IMR-90 (cell line): ENCODE results near the gene LFNG. TPM values are rescaled to one million over a fixed set of nuclear protein-coding genes. Genes with fewer than 3 reads are reported as not detected.

Experiments used
- ATAC-seq: fragments of 200-7000 bp; cut with Tn5 transposase; 2 replicates; pipeline ENCODE4 v1.9.1; 2020; ENCODE audit warnings: low read depth, mild to moderate bottlenecking, moderate library complexity
- BruUV-seq: library from RNA; stranded (reverse); fragments of 400-500 nt; replicated peaks from 2 replicates; lab custom pipeline; 2021; lab: Mats Ljungman, UMichigan
- CTCF ChIA-PET: fragments of 300-600 bp; formaldehyde crosslinking; extraction: SDS; loops from one replicate; lab custom pipeline; 2021; ENCODE audit warnings: antibody characterized with exemption; lab: Yijun Ruan, JAX
- POLR2A ChIA-PET: fragments of 300-600 bp; sonication (Branson Sonifier 250); formaldehyde crosslinking; loops from one replicate; lab custom pipeline; 2022; ENCODE audit warnings: antibody characterized with exemption; ENCODE audit not compliant: unreplicated experiment; lab: Charles Lee
- DNase-seq: peaks from one replicate; pipeline ENCODE4 v3.0.0; 2013
- H2AFZ ChIP-seq: replicated peaks from 2 replicates; pipeline ENCODE3; 2013; ENCODE audit warnings: low read length, mild to moderate bottlenecking; ENCODE audit not compliant: poor library complexity
- H2AK5ac ChIP-seq: 2 replicates; pipeline ENCODE4 v1.6.1; 2013; ENCODE audit warnings: low read depth, low read length, inconsistent platforms
- H2AK9ac ChIP-seq: replicated peaks from 2 replicates; pipeline ENCODE3; 2013; ENCODE audit warnings: mild to moderate bottlenecking, low read depth, low read length, moderate library complexity; ENCODE audit not compliant: poor library complexity
- H2BK120ac ChIP-seq: 2 replicates; pipeline ENCODE4 v1.6.1; 2013; ENCODE audit warnings: low read depth, low read length, inconsistent platforms
- H2BK15ac ChIP-seq: 3 replicates; pipeline ENCODE4 v1.6.1; 2013; ENCODE audit warnings: low read depth, low read length, inconsistent platforms
- H2BK20ac ChIP-seq: 2 replicates; pipeline ENCODE4 v1.6.1; 2013; ENCODE audit warnings: low read depth, mild to moderate bottlenecking, inconsistent platforms, low read length, moderate library complexity
- H2BK5ac ChIP-seq: 2 replicates; pipeline ENCODE4 v1.6.1; 2013; ENCODE audit warnings: mild to moderate bottlenecking, low read depth, low read length, inconsistent platforms; ENCODE audit not compliant: poor library complexity, severe bottlenecking
- H3K14ac ChIP-seq: replicated peaks from 2 replicates; pipeline ENCODE4 v1.6.1; 2013; ENCODE audit warnings: low read depth, low read length, inconsistent platforms
- H3K18ac ChIP-seq: 2 replicates; pipeline ENCODE4 v1.6.1; 2013; ENCODE audit warnings: low read depth, low read length, control low read depth
- H3K23ac ChIP-seq: 2 replicates; pipeline ENCODE4 v1.6.1; 2013; ENCODE audit warnings: low read depth, low read length, inconsistent platforms
- H3K27ac ChIP-seq: 2 replicates; pipeline ENCODE4 v1.5.1; 2013; ENCODE audit warnings: mild to moderate bottlenecking, control low read depth, low read length; ENCODE audit not compliant: insufficient read depth
- H3K27me3 ChIP-seq: 2 replicates; pipeline ENCODE4 v1.6.1; 2013; ENCODE audit warnings: low read length; ENCODE audit not compliant: control insufficient read depth, insufficient read depth
- H3K36me3 ChIP-seq: 2 replicates; pipeline ENCODE4 v1.6.1; 2013; ENCODE audit warnings: low read length, mixed read lengths; ENCODE audit not compliant: control insufficient read depth, insufficient read depth
- H3K4ac ChIP-seq: 2 replicates; pipeline ENCODE4 v1.6.1; 2013; ENCODE audit warnings: low read depth, low read length, inconsistent platforms
- H3K4me1 ChIP-seq: 2 replicates; pipeline ENCODE4 v1.6.1; 2013; ENCODE audit warnings: low read length, mixed read lengths; ENCODE audit not compliant: control insufficient read depth, insufficient read depth
- H3K4me2 ChIP-seq: 2 replicates; pipeline ENCODE4 v1.6.1; 2013; ENCODE audit warnings: low read depth, mild to moderate bottlenecking, control low read depth, low read length, moderate library complexity
- H3K4me3 ChIP-seq: 2 replicates; pipeline ENCODE4 v1.5.1; 2013; ENCODE audit warnings: low read depth, mild to moderate bottlenecking, control low read depth, low read length, moderate library complexity; ENCODE audit not compliant: insufficient read depth
- H3K56ac ChIP-seq: 2 replicates; pipeline ENCODE4 v1.6.1; 2013; ENCODE audit warnings: low read length, inconsistent platforms; ENCODE audit not compliant: insufficient read depth; ENCODE audit errors: extremely low read depth
- H3K79me1 ChIP-seq, 2 experiments: 2 replicates each; pipeline ENCODE4 v1.6.1; 2013; ENCODE audit warnings: low read length in 2 of 2, inconsistent platforms in 1 of 2, low read depth in 1 of 2
- H3K9ac ChIP-seq: 2 replicates; pipeline ENCODE4 v1.6.1; 2013; ENCODE audit warnings: low read depth, low read length, control low read depth
- H3K9me1 ChIP-seq: 2 replicates; pipeline ENCODE4 v1.6.1; 2013; ENCODE audit warnings: low read length, inconsistent platforms; ENCODE audit not compliant: insufficient read depth
- H3K9me3 ChIP-seq: 2 replicates; pipeline ENCODE4 v1.6.1; 2013; ENCODE audit warnings: low read length; ENCODE audit not compliant: control insufficient read depth, insufficient read depth
- H4K20me1 ChIP-seq: 2 replicates; pipeline ENCODE4 v1.6.1; 2013; ENCODE audit warnings: low read length, inconsistent platforms; ENCODE audit not compliant: insufficient read depth
- H4K5ac ChIP-seq: 2 replicates; pipeline ENCODE4 v1.6.1; 2013; ENCODE audit warnings: mild to moderate bottlenecking, low read depth, low read length, control low read depth
- H4K8ac ChIP-seq, 2 experiments: 2 replicates each; pipeline ENCODE4 v1.6.1; 2013; ENCODE audit warnings: low read depth in 2 of 2, low read length in 2 of 2, control low read depth in 1 of 2, inconsistent platforms in 1 of 2
- H4K91ac ChIP-seq: 2 replicates; pipeline ENCODE4 v1.6.1; 2013; ENCODE audit warnings: low read depth, low read length, inconsistent platforms; ENCODE audit not compliant: insufficient read depth
- BHLHE40 ChIP-seq: fragments of 150-350 bp; IDR thresholded peaks from 2 replicates; pipeline ENCODE4 v1.6.1; 2016; ENCODE audit warnings: mild to moderate bottlenecking, low read depth, low read length
- CEBPB ChIP-seq: IDR thresholded peaks from 2 replicates; pipeline ENCODE4 v1.6.1; 2012; ENCODE audit warnings: low read depth, low read length, improper control_type of control experiment
- CHD1 ChIP-seq: IDR thresholded peaks from 2 replicates; pipeline ENCODE4 v1.6.1; 2012; ENCODE audit warnings: low read depth, low read length, improper control_type of control experiment
- FOS ChIP-seq: fragments of 150-350 bp; IDR thresholded peaks from 2 replicates; pipeline ENCODE4 v1.6.1; 2016; ENCODE audit warnings: low read depth, low read length
- MAFK ChIP-seq: IDR thresholded peaks from 2 replicates; pipeline ENCODE4 v1.6.1; 2012; ENCODE audit warnings: low read depth, low read length, improper control_type of control experiment
- MAZ ChIP-seq: IDR thresholded peaks from 2 replicates; pipeline ENCODE4 v1.6.1; 2012; ENCODE audit warnings: low read depth, mild to moderate bottlenecking, low read length, improper control_type of control experiment, moderate library complexity, borderline replicate concordance
- MXI1 ChIP-seq: IDR thresholded peaks from 2 replicates; pipeline ENCODE4 v1.6.1; 2012; ENCODE audit warnings: low read depth, mild to moderate bottlenecking, low read length, moderate library complexity, borderline replicate concordance
- NFE2L2 ChIP-seq: fragments of 150-350 bp; IDR thresholded peaks from 2 replicates; pipeline ENCODE4 v1.6.1; 2016; ENCODE audit warnings: low read depth, mild to moderate bottlenecking, low read length
- POLR2A ChIP-seq: IDR thresholded peaks from 2 replicates; pipeline ENCODE4 v1.6.1; 2012; ENCODE audit warnings: mild to moderate bottlenecking, low read depth, low read length
- RAD21 ChIP-seq: IDR thresholded peaks from 2 replicates; pipeline ENCODE4 v1.6.1; 2012; ENCODE audit warnings: low read length, improper control_type of control experiment
- SMC3 ChIP-seq: fragments of 150-350 bp; IDR thresholded peaks from 2 replicates; pipeline ENCODE4 v1.6.1; 2016; ENCODE audit warnings: low read depth, mild to moderate bottlenecking, antibody characterized with exemption, low read length, moderate library complexity
- WGBS, 2 experiments: methylation state at CpG; one replicate each; pipeline versions ENCODE4 v1.1.5 to v1.1.7; 2013; ENCODE audit warnings: missing lambda C conversion rate in 2 of 2; ENCODE audit not compliant: insufficient read length in 1 of 2; ENCODE audit errors: extremely low coverage in 2 of 2; 5-methylcytosine and 5-hydroxymethylcytosine counted together
- dilution Hi-C: fragments of 300-500 bp; cut with HindIII; formaldehyde crosslinking; loops from one replicate; pipeline ENCODE4 v1.14.3; 2018; ENCODE audit warnings: low sequenced_read_pairs; ENCODE audit not compliant: unreplicated experiment
- in situ Hi-C: fragments of 300-500 bp; cut with MboI; formaldehyde crosslinking; loops from 3 replicates; pipeline ENCODE4 v1.14.3; 2019; ENCODE audit warnings: low sequenced_read_pairs, inconsistent platforms, mixed read lengths
- intact Hi-C: fragments of 100-400 bp; cut with micrococcal nuclease; formaldehyde crosslinking; loops from 2 replicates; pipeline ENCODE4 v1.10.0; 2022
- polyA plus RNA-seq, 3 experiments: library from polyadenylated mRNA; depleted of rRNA; stranded (reverse); fragments of >200 nt; gene quantifications; 2 replicates each; pipeline ENCODE4 v1.2.3, GENCODE V29; 2012; ENCODE audit warnings: low replicate concordance in 1 of 3
- total RNA-seq: library from RNA; depleted of rRNA; stranded (reverse); fragments of >200 nt; gene quantifications from 2 replicates; pipeline ENCODE4 v1.2.3, GENCODE V29; 2012
- TF ChIP-seq, protein P1 (sequence below): conservative IDR thresholded peaks from 2 replicates; pipeline ENCODE4 v1.5.1; 2012; ENCODE audit warnings: mild to moderate bottlenecking, low read depth, low read length, improper control_type of control experiment
- TF ChIP-seq, protein P2 (sequence below): fragments of 150-350 bp; IDR thresholded peaks from 2 replicates; pipeline ENCODE4 v1.6.1; 2017; ENCODE audit warnings: mild to moderate bottlenecking, antibody characterized with exemption, low read length, low read depth
- TF ChIP-seq, protein P3 (sequence below): fragments of 150-350 bp; IDR thresholded peaks from 2 replicates; pipeline ENCODE4 v1.6.1; 2016; ENCODE audit warnings: low read depth, mild to moderate bottlenecking, low read length, moderate library complexity, borderline replicate concordance

LFNG gene
- total and polyA plus RNA-seq, 2 of the 4 experiments (the other 2 are of a cell fraction) = 1.8 to 5.1 TPM

DNA sequence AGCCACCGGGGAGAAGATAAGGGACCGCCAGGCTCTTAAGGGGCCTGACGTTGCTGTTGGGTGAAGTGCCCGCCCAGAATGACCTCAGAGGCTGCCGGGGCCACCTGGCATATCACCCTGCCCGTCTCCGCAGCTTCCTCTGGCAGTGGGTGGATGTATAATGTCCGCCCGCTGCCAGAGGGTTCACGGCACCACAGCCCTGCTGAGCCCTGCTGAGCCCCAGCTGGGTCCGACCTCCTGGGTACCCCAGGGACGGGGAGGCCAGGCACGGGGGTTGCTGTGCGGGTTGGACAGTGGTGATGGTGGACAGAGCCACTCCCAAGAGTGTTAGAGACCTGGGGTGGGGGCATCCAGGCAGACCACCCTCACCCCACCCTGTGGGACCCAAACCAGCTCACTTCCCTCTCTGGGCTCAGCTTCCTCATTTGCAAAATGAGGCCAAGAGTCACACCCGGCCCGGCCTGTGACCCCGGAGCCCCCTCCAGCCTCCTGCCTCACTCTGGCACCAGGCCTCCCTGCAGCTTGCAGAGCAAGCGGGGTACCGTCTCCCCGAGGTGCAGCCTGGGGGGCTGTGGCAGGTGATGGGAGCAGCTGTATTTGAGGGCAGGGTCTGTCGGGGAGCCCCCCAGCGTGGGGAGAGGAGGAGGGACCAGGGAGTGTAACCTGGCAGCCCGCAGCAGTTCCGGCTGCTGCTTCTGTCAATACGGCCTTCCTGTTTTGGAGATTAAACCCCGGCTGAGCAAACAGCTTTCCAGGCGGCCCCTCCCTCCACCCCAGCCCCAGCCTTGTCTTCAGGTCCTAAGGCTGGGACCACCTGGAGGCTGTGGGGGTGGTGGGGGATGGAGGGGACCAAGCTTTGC, 8.4 kb upstream of the LFNG start:
- DNase-seq (no peak), ATAC-seq (no peak)
- H3K4me1 ChIP-seq = peaks cover 8% of the 10 kb centered on the region
- H3K36me3 ChIP-seq = no peaks in the 10 kb centered on the region
- ChIA-PET POLR2A (no interaction called here), CTCF (no interaction called here)
- H2AK9ac ChIP-seq = peak overlapping the region; percentile 15
- no peak overlapping the region for H3K23ac ChIP-seq
- H3K27me3 ChIP-seq = peaks cover 1% of the 10 kb centered on the region; the same call in 1 of the 2 replicates
- no peak overlapping the region for H2AFZ ChIP-seq
- H2AK5ac ChIP-seq = no peak overlapping the region
- H3K14ac ChIP-seq = no peak overlapping the region
- TF ChIP-seq POLR2A = no peak
- no peak for TF ChIP-seq SMC3
- TF ChIP-seq, protein P1, sequence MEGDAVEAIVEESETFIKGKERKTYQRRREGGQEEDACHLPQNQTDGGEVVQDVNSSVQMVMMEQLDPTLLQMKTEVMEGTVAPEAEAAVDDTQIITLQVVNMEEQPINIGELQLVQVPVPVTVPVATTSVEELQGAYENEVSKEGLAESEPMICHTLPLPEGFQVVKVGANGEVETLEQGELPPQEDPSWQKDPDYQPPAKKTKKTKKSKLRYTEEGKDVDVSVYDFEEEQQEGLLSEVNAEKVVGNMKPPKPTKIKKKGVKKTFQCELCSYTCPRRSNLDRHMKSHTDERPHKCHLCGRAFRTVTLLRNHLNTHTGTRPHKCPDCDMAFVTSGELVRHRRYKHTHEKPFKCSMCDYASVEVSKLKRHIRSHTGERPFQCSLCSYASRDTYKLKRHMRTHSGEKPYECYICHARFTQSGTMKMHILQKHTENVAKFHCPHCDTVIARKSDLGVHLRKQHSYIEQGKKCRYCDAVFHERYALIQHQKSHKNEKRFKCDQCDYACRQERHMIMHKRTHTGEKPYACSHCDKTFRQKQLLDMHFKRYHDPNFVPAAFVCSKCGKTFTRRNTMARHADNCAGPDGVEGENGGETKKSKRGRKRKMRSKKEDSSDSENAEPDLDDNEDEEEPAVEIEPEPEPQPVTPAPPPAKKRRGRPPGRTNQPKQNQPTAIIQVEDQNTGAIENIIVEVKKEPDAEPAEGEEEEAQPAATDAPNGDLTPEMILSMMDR = no peak
- no peak for TF ChIP-seq CHD1
- TF ChIP-seq, protein P2, sequence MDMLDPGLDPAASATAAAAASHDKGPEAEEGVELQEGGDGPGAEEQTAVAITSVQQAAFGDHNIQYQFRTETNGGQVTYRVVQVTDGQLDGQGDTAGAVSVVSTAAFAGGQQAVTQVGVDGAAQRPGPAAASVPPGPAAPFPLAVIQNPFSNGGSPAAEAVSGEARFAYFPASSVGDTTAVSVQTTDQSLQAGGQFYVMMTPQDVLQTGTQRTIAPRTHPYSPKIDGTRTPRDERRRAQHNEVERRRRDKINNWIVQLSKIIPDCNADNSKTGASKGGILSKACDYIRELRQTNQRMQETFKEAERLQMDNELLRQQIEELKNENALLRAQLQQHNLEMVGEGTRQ = no peak
- TF ChIP-seq, protein P3, sequence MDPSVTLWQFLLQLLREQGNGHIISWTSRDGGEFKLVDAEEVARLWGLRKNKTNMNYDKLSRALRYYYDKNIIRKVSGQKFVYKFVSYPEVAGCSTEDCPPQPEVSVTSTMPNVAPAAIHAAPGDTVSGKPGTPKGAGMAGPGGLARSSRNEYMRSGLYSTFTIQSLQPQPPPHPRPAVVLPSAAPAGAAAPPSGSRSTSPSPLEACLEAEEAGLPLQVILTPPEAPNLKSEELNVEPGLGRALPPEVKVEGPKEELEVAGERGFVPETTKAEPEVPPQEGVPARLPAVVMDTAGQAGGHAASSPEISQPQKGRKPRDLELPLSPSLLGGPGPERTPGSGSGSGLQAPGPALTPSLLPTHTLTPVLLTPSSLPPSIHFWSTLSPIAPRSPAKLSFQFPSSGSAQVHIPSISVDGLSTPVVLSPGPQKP = no peak
- TF ChIP-seq NFE2L2 = no peak
- TF ChIP-seq BHLHE40 = no peak
- TF ChIP-seq CEBPB = no peak
- TF ChIP-seq RAD21 = no peak
- no peak for TF ChIP-seq FOS
- no peak for TF ChIP-seq MAZ
- TF ChIP-seq MXI1 = no peak
- TF ChIP-seq MAFK = no peak
- no peak overlapping the region for H3K18ac ChIP-seq
- H3K79me1 ChIP-seq = no peaks in the 10 kb centered on the region
- intact Hi-C loops = no loop called here
- dilution Hi-C loops = no loop called here
- no peak overlapping the region for H3K9ac ChIP-seq
- H2BK120ac ChIP-seq = no peak overlapping the region
- no peak overlapping the region for H2BK15ac ChIP-seq
- no peak overlapping the region for H4K5ac ChIP-seq
- WGBS, 2 experiments = 86% methylated on average over 1 of the region's 27 CpGs; no CpG with 5 or more reads in 1 of the 2 experiments
- no peak overlapping the region for H2BK20ac ChIP-seq
- H3K4ac ChIP-seq = no peak overlapping the region
- no peaks in the 10 kb centered on the region for H4K20me1 ChIP-seq
- no peak overlapping the region for H3K27ac ChIP-seq
- no peak overlapping the region for H3K4me3 ChIP-seq
- no peaks in the 10 kb centered on the region for H3K9me3 ChIP-seq
- no TSS peak for BruUV-seq
- no peak overlapping the region for H2BK5ac ChIP-seq
- H3K56ac ChIP-seq = no peak overlapping the region
- no peaks in the 10 kb centered on the region for H3K9me1 ChIP-seq
- no peak overlapping the region for H4K91ac ChIP-seq
- H3K4me2 ChIP-seq = no peak overlapping the region
- in situ Hi-C loops = no loop called here
- no peak overlapping the region for H4K8ac ChIP-seq
